ENCODE data around the gene WBP4.
"Not testable (repeated sequence)": the region's sequence is repeated elsewhere in the genome, so short reads cannot be mapped to it uniquely, and the experiment has no call there.

The WBP4 gene

GRCh38 chr13:41085961-41086585 lies 24.8 kb downstream of the WBP4 start:
- no peak for FAIRE-seq

GRCh38 chr13:41095681-41096080 lies 34.4 kb downstream of the WBP4 start:
- not testable (repeated sequence) for FAIRE-seq

GRCh38 chr13:41098761-41099160 lies 37.5 kb downstream of the WBP4 start:
- FAIRE-seq = no peak

- peak; percentile 45 for FAIRE-seq
Observed at GRCh38 chr13:41099986-41100385, 38.7 kb downstream of the WBP4 start.

- no peak for FAIRE-seq
Observed at GRCh38 chr13:41107104-41107571, 45.8 kb downstream of the WBP4 start.

- FAIRE-seq = no peak
Observed at GRCh38 chr13:41107584-41108014, 46.3 kb downstream of the WBP4 start.

- FAIRE-seq = no peak
Observed at GRCh38 chr13:41111454-41111853, 50.1 kb downstream of the WBP4 start.

- no peak for FAIRE-seq
Observed at GRCh38 chr13:41117869-41118268, 56.6 kb downstream of the WBP4 start.

- FAIRE-seq = no peak
Observed at GRCh38 chr13:41122838-41123237, 61.5 kb downstream of the WBP4 start.

GRCh38 chr13:41127701-41128100 lies 66.4 kb downstream of the WBP4 start:
- no peak for FAIRE-seq

GRCh38 chr13:41130356-41130755 lies 69.0 kb downstream of the WBP4 start:
- no peak for FAIRE-seq

GRCh38 chr13:41131189-41131588 lies 69.9 kb downstream of the WBP4 start:
- not testable (repeated sequence) for FAIRE-seq

- FAIRE-seq = not testable (repeated sequence)
Observed at GRCh38 chr13:41131660-41132511, 70.6 kb downstream of the WBP4 start.

GRCh38 chr13:41132512-41133152 lies 71.3 kb downstream of the WBP4 start, which contains the start of gene KBTBD6:
KBTBD6 (minus strand) TSS chr13:41132802; CDS start chr13:41132511, 291 bp downstream.
- FAIRE-seq = peak; percentile 96

All from endometrium (tissue), 2 donors.